NOMO-1 treated with DMSO at 0.1 percent for 48 hours (cell line): ENCODE measurements around the gene LINGO3.
A peak's percentile ranks its signal among the peaks of the same experiment; 100 is the strongest.

Source experiments
- DNase-seq: peaks from one replicate; lab custom pipeline; 2025; ENCODE audit not compliant: unreplicated experiment; lab: John Stamatoyannopoulos, UW

Gene LINGO3

GRCh38 chr19:2307518-2308012 is 389 bp downstream of the LINGO3 start:
- no peak for DNase-seq

- no peak for DNase-seq
These were observed 983 bp downstream of the LINGO3 start for GRCh38 chr19:2306971-2307370.

GRCh38 chr19:2306281-2306806 is 1.6 kb downstream of the LINGO3 start:
- DNase-seq = no peak

- no peak for DNase-seq
These were observed 2.3 kb downstream of the LINGO3 start for GRCh38 chr19:2305452-2306280.

- no peak for DNase-seq
These were observed 4.6 kb downstream of the LINGO3 start for GRCh38 chr19:2303211-2303798.

GRCh38 chr19:2302319-2303210 is 5.4 kb downstream of the LINGO3 start:
- no peak for DNase-seq

- no peak for DNase-seq
These were observed 7.4 kb downstream of the LINGO3 start for GRCh38 chr19:2300533-2300932.

GRCh38 chr19:2296141-2296540 is 11.8 kb downstream of the LINGO3 start:
- DNase-seq = no peak

GRCh38 chr19:2294687-2295335 is 13.1 kb downstream of the LINGO3 start:
- no peak for DNase-seq

- no peak for DNase-seq
These were observed 16.7 kb downstream of the LINGO3 start for GRCh38 chr19:2291185-2291751.

- DNase-seq = no peak
These were observed 17.3 kb downstream of the LINGO3 start for GRCh38 chr19:2290441-2291184.

- DNase-seq = peak; percentile 95
These were observed 18.1 kb downstream of the LINGO3 start for GRCh38 chr19:2289714-2290435.

GRCh38 chr19:2288818-2289713 is 18.9 kb downstream of the LINGO3 start:
- DNase-seq = no peak

GRCh38 chr19:2288338-2288817 is 19.6 kb downstream of the LINGO3 start:
- DNase-seq = peak; percentile 45

GRCh38 chr19:2287585-2288337 is 20.2 kb downstream of the LINGO3 start:
- DNase-seq = no peak

GRCh38 chr19:2286402-2287140 is 21.4 kb downstream of the LINGO3 start:
- DNase-seq = no peak
